GM12891 (cell line): ENCODE data around the gene KRT14.

Experiments
- DNase-seq: peaks from one replicate; pipeline ENCODE4 v3.0.0; 2011; ENCODE audit warnings: low spot score; ENCODE audit not compliant: insufficient read length
- FAIRE-seq: peaks from 2 replicates; lab custom pipeline; 2011; peaks lifted over from hg19 to GRCh38; lab: Jason Lieb, UNC
- PAX5 ChIP-seq: IDR thresholded peaks from 2 replicates; pipeline ENCODE4 v1.6.1; 2011; ENCODE audit warnings: low read length, moderate library complexity, mild to moderate bottlenecking; ENCODE audit not compliant: insufficient read depth, severe bottlenecking
- POLR2A ChIP-seq: IDR thresholded peaks from 2 replicates; pipeline ENCODE4 v1.6.1; 2011; ENCODE audit warnings: low read depth, low read length, control low read depth
- POLR2AphosphoS5 ChIP-seq: IDR thresholded peaks from 2 replicates; pipeline ENCODE4 v1.6.1; 2011; ENCODE audit warnings: low read depth, low read length, control low read depth
- POU2F2 ChIP-seq: IDR thresholded peaks from 2 replicates; pipeline ENCODE4 v1.6.1; 2011; ENCODE audit warnings: low read depth, mild to moderate bottlenecking, control low read depth, low read length, moderate library complexity
- SPI1 ChIP-seq: IDR thresholded peaks from 2 replicates; pipeline ENCODE4 v1.6.1; 2011; ENCODE audit warnings: low read depth, low read length, control low read depth
- TAF1 ChIP-seq: IDR thresholded peaks from 2 replicates; pipeline ENCODE4 v1.6.1; 2011; ENCODE audit warnings: low read depth, low read length, control low read depth

KRT14 gene

DNA sequence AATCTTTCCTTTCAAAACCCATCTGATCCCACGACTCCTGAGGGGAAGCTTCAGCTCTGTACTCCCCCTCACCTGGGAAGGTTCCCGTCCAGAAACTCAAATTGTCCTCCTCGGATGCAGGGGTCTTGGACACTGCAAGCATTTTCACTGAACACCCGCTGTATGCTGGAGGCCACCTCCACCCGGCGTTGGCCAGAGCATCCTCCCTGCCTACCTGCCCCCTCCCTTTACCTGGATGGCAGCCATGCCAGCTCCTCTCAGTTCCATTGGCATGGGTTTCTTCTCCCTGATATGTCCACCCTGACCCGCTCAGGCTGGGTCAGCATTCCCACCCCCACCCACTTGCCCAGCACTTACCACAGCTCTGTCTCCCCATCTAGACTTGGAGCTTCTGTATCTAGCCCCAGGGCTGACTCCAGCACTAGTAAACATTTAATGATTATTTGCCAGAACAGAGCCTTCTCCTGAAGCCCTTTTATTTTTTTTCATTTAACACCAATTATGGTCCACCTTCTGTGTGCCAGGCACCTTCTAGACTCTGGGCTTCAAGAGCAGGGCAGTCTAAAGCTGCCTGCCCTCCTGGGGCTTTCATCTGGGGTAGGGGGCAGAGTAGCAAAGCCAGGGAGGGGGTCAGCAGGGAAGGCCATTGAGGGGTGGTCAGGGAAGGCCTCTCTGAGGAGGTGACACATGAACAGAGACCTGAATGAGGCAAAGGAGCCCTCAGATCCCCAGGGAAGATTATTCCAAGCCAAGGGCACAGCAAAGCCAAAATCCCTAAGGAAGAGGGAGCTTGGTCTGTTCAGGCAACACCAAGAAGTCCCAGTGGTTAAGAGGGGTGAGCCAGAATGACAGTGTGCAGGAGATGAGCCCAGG is 49.7 kb downstream of the KRT14 start:
- no peak for DNase-seq
- TF ChIP-seq POU2F2 = no peak
- TF ChIP-seq SPI1 = no peak
- no peak for TF ChIP-seq TAF1
- no peak for TF ChIP-seq POLR2A
- no peak for TF ChIP-seq PAX5
- TF ChIP-seq POLR2AphosphoS5 = no peak
- FAIRE-seq = no peak

DNA sequence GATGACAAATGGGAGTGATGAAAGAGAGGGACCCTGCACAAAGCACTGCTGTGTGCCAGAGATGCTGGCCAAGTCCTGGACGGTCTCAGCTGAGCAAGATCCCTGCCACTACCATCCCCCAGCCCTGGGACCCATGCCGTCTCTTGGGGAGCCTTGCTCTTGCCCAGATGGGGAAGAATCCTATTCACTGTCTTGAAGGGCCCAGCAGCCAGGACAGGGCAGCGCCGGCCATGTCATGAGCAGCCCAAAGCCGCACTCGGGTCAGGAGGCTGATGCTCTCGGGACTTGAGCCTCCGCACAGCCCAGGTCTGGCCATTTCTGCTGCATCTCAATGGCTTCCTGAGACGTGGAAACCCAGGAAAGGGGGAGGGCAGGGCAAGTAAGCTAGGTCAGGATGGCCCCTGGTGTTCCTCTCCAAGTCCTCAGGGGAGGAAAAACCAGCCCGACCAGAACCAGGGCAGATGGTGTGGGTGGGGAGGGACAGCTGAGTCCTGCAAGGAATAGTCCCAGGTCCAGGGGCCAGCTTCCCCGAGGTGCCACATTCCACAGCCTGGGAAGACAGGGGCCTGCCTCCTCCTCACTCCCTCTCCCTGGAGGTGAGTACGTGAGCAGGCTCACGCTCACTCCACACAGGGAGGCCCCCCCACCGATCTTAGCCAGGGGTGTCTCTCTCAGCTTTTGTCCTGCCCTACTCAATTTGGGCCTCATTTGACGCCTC is 50.8 kb downstream of the KRT14 start:
- FAIRE-seq (no peak), DNase-seq (no peak)
- TF ChIP-seq POLR2AphosphoS5 (no peak), POU2F2 (no peak), SPI1 (no peak), POLR2A (no peak), TAF1 (no peak), PAX5 (no peak)

DNA sequence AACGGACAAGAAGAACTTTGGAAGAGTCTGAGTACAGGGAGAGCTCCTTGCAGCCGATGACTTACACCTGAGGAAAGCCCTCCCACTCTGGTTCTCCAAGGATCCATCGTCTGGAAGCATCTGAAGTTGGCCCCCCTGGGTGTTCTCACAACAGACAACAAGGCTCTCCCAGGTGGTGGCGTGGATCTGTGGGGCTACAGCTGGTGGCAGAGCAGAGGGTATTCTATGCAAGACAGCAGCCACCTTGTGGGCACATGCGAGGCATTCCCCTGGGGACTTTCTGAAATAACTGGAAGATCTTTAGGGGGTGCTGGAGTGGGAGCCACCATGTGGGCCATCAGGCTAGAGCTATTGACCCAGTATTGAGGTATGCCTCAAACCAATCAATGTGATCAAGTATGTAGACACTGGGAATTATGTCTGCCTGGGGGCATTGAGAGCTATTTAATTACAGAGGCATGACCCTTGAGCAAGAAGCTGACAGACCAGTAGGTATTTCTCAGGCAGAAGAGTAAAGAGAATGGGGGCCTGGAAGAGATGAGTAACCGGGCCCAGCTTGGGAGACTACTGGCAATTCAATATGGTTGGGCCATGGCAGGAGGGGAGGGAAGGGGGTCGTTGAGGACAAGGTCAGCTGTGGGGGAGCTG is 51.7 kb downstream of the KRT14 start:
- no peak for DNase-seq
- no peak for TF ChIP-seq SPI1
- no peak for TF ChIP-seq TAF1
- no peak for TF ChIP-seq POU2F2
- no peak for TF ChIP-seq POLR2A
- no peak for TF ChIP-seq PAX5
- TF ChIP-seq POLR2AphosphoS5 = no peak
- no peak for FAIRE-seq

DNA sequence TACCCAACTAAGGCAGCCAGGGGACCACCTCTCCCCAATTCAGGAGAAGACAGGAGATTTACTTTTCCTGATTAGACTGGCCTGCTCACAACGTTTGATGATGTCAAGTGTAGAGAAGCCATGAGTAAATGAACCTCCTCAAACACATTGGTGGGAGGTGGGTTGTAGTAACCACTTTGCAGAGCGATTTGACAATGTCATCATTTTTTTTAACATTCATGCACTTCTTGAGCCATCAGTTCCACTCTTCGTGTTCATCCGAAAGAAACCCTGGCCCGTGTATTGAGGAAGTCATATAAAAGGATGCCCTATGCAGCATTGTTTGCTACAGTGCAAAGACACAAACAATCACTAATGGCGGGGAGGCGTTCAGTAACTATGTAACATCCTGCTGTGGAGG is 53.1 kb downstream of the KRT14 start:
- no peak for DNase-seq
- no peak for FAIRE-seq
- TF ChIP-seq SPI1 = no peak
- no peak for TF ChIP-seq POLR2AphosphoS5
- no peak for TF ChIP-seq POU2F2
- no peak for TF ChIP-seq POLR2A
- TF ChIP-seq PAX5 = no peak

DNA sequence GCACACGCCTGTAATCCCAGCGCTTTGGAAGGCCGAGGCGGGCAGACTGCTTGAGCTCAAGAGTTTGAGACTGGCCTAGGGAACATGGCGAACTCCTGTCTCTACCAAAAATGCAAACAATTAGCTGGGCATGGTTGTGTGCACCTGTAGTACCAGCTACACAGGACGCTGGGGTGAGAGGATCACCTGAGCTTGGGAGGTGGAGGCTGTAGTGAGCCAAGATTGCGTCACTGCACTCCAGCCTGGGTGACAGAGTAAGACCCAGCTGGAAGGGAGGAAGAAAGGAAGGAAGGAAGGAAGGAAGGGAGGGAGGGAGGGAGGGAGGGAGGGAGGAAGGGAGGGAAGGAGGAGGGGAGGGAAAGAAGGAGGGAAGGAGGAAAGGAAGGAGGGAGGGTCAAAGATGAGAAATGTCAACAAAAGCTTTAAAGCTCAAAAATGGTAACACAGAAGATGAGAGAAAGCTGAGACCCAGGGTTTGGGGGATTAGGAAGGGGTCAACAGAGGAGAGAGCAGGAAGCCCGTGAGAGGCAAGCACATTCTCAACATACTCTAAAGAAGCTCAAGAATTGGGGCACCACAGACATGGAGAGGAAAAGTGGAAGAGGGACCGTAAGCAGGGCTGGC is 53.6 kb downstream of the KRT14 start:
- no peak for FAIRE-seq
- no peak for TF ChIP-seq SPI1
- TF ChIP-seq POU2F2 = no peak
- TF ChIP-seq POLR2A = no peak
- TF ChIP-seq TAF1 = no peak
- DNase-seq = no peak
